IMR-90 (cell line): Measurements from ENCODE around the gene NDUFAF2. TPM values are rescaled to one million over a fixed set of nuclear protein-coding genes. Genes with fewer than 3 reads are reported as not detected.

Source experiments
- ATAC-seq: fragments of 200-7000 bp; cut with Tn5 transposase; 2 replicates; pipeline ENCODE4 v1.9.1; 2020; ENCODE audit warnings: low read depth, mild to moderate bottlenecking, moderate library complexity
- BruUV-seq: library from RNA; stranded (reverse); fragments of 400-500 nt; replicated peaks from 2 replicates; lab custom pipeline; 2021; lab: Mats Ljungman, UMichigan
- CTCF ChIA-PET: fragments of 300-600 bp; formaldehyde crosslinking; extraction: SDS; loops from one replicate; lab custom pipeline; 2021; ENCODE audit warnings: antibody characterized with exemption; lab: Yijun Ruan, JAX
- POLR2A ChIA-PET: fragments of 300-600 bp; sonication (Branson Sonifier 250); formaldehyde crosslinking; loops from one replicate; lab custom pipeline; 2022; ENCODE audit warnings: antibody characterized with exemption; ENCODE audit not compliant: unreplicated experiment; lab: Charles Lee
- DNase-seq: peaks from one replicate; pipeline ENCODE4 v3.0.0; 2013
- H2AFZ ChIP-seq: replicated peaks from 2 replicates; pipeline ENCODE3; 2013; ENCODE audit warnings: low read length, mild to moderate bottlenecking; ENCODE audit not compliant: poor library complexity
- H2AK5ac ChIP-seq: 2 replicates; pipeline ENCODE4 v1.6.1; 2013; ENCODE audit warnings: low read depth, low read length, inconsistent platforms
- H2AK9ac ChIP-seq: replicated peaks from 2 replicates; pipeline ENCODE3; 2013; ENCODE audit warnings: mild to moderate bottlenecking, low read depth, low read length, moderate library complexity; ENCODE audit not compliant: poor library complexity
- H2BK120ac ChIP-seq: 2 replicates; pipeline ENCODE4 v1.6.1; 2013; ENCODE audit warnings: low read depth, low read length, inconsistent platforms
- H2BK15ac ChIP-seq: 3 replicates; pipeline ENCODE4 v1.6.1; 2013; ENCODE audit warnings: low read depth, low read length, inconsistent platforms
- H2BK20ac ChIP-seq: 2 replicates; pipeline ENCODE4 v1.6.1; 2013; ENCODE audit warnings: low read depth, mild to moderate bottlenecking, inconsistent platforms, low read length, moderate library complexity
- H2BK5ac ChIP-seq: 2 replicates; pipeline ENCODE4 v1.6.1; 2013; ENCODE audit warnings: mild to moderate bottlenecking, low read depth, low read length, inconsistent platforms; ENCODE audit not compliant: poor library complexity, severe bottlenecking
- H3K14ac ChIP-seq: replicated peaks from 2 replicates; pipeline ENCODE4 v1.6.1; 2013; ENCODE audit warnings: low read depth, low read length, inconsistent platforms
- H3K18ac ChIP-seq: 2 replicates; pipeline ENCODE4 v1.6.1; 2013; ENCODE audit warnings: low read depth, low read length, control low read depth
- H3K23ac ChIP-seq: 2 replicates; pipeline ENCODE4 v1.6.1; 2013; ENCODE audit warnings: low read depth, low read length, inconsistent platforms
- H3K27ac ChIP-seq: 2 replicates; pipeline ENCODE4 v1.5.1; 2013; ENCODE audit warnings: mild to moderate bottlenecking, control low read depth, low read length; ENCODE audit not compliant: insufficient read depth
- H3K27me3 ChIP-seq: 2 replicates; pipeline ENCODE4 v1.6.1; 2013; ENCODE audit warnings: low read length; ENCODE audit not compliant: control insufficient read depth, insufficient read depth
- H3K36me3 ChIP-seq: 2 replicates; pipeline ENCODE4 v1.6.1; 2013; ENCODE audit warnings: low read length, mixed read lengths; ENCODE audit not compliant: control insufficient read depth, insufficient read depth
- H3K4ac ChIP-seq: 2 replicates; pipeline ENCODE4 v1.6.1; 2013; ENCODE audit warnings: low read depth, low read length, inconsistent platforms
- H3K4me1 ChIP-seq: 2 replicates; pipeline ENCODE4 v1.6.1; 2013; ENCODE audit warnings: low read length, mixed read lengths; ENCODE audit not compliant: control insufficient read depth, insufficient read depth
- H3K4me2 ChIP-seq: 2 replicates; pipeline ENCODE4 v1.6.1; 2013; ENCODE audit warnings: low read depth, mild to moderate bottlenecking, control low read depth, low read length, moderate library complexity
- H3K4me3 ChIP-seq: 2 replicates; pipeline ENCODE4 v1.5.1; 2013; ENCODE audit warnings: low read depth, mild to moderate bottlenecking, control low read depth, low read length, moderate library complexity; ENCODE audit not compliant: insufficient read depth
- H3K56ac ChIP-seq: 2 replicates; pipeline ENCODE4 v1.6.1; 2013; ENCODE audit warnings: low read length, inconsistent platforms; ENCODE audit not compliant: insufficient read depth; ENCODE audit errors: extremely low read depth
- H3K79me1 ChIP-seq, 2 experiments: 2 replicates each; pipeline ENCODE4 v1.6.1; 2013; ENCODE audit warnings: low read length in 2 of 2, inconsistent platforms in 1 of 2, low read depth in 1 of 2
- H3K9ac ChIP-seq: 2 replicates; pipeline ENCODE4 v1.6.1; 2013; ENCODE audit warnings: low read depth, low read length, control low read depth
- H3K9me1 ChIP-seq: 2 replicates; pipeline ENCODE4 v1.6.1; 2013; ENCODE audit warnings: low read length, inconsistent platforms; ENCODE audit not compliant: insufficient read depth
- H3K9me3 ChIP-seq: 2 replicates; pipeline ENCODE4 v1.6.1; 2013; ENCODE audit warnings: low read length; ENCODE audit not compliant: control insufficient read depth, insufficient read depth
- H4K20me1 ChIP-seq: 2 replicates; pipeline ENCODE4 v1.6.1; 2013; ENCODE audit warnings: low read length, inconsistent platforms; ENCODE audit not compliant: insufficient read depth
- H4K5ac ChIP-seq: 2 replicates; pipeline ENCODE4 v1.6.1; 2013; ENCODE audit warnings: mild to moderate bottlenecking, low read depth, low read length, control low read depth
- H4K8ac ChIP-seq, 2 experiments: 2 replicates each; pipeline ENCODE4 v1.6.1; 2013; ENCODE audit warnings: low read depth in 2 of 2, low read length in 2 of 2, control low read depth in 1 of 2, inconsistent platforms in 1 of 2
- H4K91ac ChIP-seq: 2 replicates; pipeline ENCODE4 v1.6.1; 2013; ENCODE audit warnings: low read depth, low read length, inconsistent platforms; ENCODE audit not compliant: insufficient read depth
- RAD21 ChIP-seq: IDR thresholded peaks from 2 replicates; pipeline ENCODE4 v1.6.1; 2012; ENCODE audit warnings: low read length, improper control_type of control experiment
- WGBS, 2 experiments: methylation state at CpG; one replicate each; pipeline versions ENCODE4 v1.1.5 to v1.1.7; 2013; ENCODE audit warnings: missing lambda C conversion rate in 2 of 2; ENCODE audit not compliant: insufficient read length in 1 of 2; ENCODE audit errors: extremely low coverage in 2 of 2; 5-methylcytosine and 5-hydroxymethylcytosine counted together
- dilution Hi-C: fragments of 300-500 bp; cut with HindIII; formaldehyde crosslinking; loops from one replicate; pipeline ENCODE4 v1.14.3; 2018; ENCODE audit warnings: low sequenced_read_pairs; ENCODE audit not compliant: unreplicated experiment
- in situ Hi-C: fragments of 300-500 bp; cut with MboI; formaldehyde crosslinking; loops from 3 replicates; pipeline ENCODE4 v1.14.3; 2019; ENCODE audit warnings: low sequenced_read_pairs, inconsistent platforms, mixed read lengths
- intact Hi-C: fragments of 100-400 bp; cut with micrococcal nuclease; formaldehyde crosslinking; loops from 2 replicates; pipeline ENCODE4 v1.10.0; 2022
- polyA plus RNA-seq, 3 experiments: library from polyadenylated mRNA; depleted of rRNA; stranded (reverse); fragments of >200 nt; gene quantifications; 2 replicates each; pipeline ENCODE4 v1.2.3, GENCODE V29; 2012; ENCODE audit warnings: low replicate concordance in 1 of 3
- total RNA-seq: library from RNA; depleted of rRNA; stranded (reverse); fragments of >200 nt; gene quantifications from 2 replicates; pipeline ENCODE4 v1.2.3, GENCODE V29; 2012
- TF ChIP-seq, protein P1 (sequence below): conservative IDR thresholded peaks from 2 replicates; pipeline ENCODE4 v1.5.1; 2012; ENCODE audit warnings: mild to moderate bottlenecking, low read depth, low read length, improper control_type of control experiment
- TF ChIP-seq, protein P2 (sequence below): fragments of 150-350 bp; IDR thresholded peaks from 2 replicates; pipeline ENCODE4 v1.6.1; 2016; ENCODE audit warnings: low read depth, mild to moderate bottlenecking, low read length, moderate library complexity, borderline replicate concordance

NDUFAF2 gene
- total and polyA plus RNA-seq, 2 of the 4 experiments (the other 2 are of a cell fraction): 11.8 to 24.7 TPM

DNA sequence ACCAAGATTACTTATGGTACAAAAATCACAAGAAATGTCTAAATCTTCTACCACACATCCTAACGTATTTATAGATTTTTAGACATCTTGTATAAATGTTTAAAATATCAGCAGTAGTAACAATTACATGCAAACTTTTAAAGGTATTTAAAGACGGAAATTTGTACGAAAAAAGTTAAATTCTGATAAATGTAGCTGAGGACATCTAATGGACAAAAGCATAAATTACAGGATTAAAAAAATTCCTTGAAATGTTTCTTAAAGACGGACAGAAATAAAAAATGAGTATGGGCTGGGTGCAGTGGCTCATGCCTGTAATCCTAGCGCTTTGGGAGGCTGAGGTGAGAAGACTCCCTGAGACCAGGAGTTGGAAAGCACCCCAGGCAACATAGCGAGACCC is 16.0 kb upstream of the NDUFAF2 start:
- Histone ChIP-seq H2BK15ac (no peak overlapping the region), H3K9ac (no peak overlapping the region), H2AK9ac (no peak overlapping the region), H3K4me3 (no peak overlapping the region), H3K9me1 (no peaks in the 10 kb centered on the region), H4K5ac (no peak overlapping the region), H4K8ac (no peak overlapping the region), H2BK5ac (no peak overlapping the region), H3K14ac (no peak overlapping the region), H4K91ac (no peak overlapping the region), H3K56ac (no peak overlapping the region), H3K9me3 (no peaks in the 10 kb centered on the region), H2BK120ac (no peak overlapping the region), H3K23ac (no peak overlapping the region), H3K4me1 (no peaks in the 10 kb centered on the region), H3K18ac (no peak overlapping the region), H3K79me1 (no peaks in the 10 kb centered on the region; a peak in 2 of 4 replicates), H3K27ac (no peak overlapping the region), H4K20me1 (no peaks in the 10 kb centered on the region), H3K4ac (no peak overlapping the region), H3K36me3 (peaks cover 2% of the 10 kb centered on the region; the same call in 1 of the 2 replicates), H3K27me3 (no peaks in the 10 kb centered on the region), H2AFZ (no peak overlapping the region), H2BK20ac (no peak overlapping the region), H3K4me2 (no peak overlapping the region), H2AK5ac (no peak overlapping the region)
- in situ Hi-C loops (no loop called here), dilution Hi-C loops (no loop called here), intact Hi-C loops (loop anchor here (1.0 kb wide), 1 partner anchor 251 kb away; no protein-coding TSS in a partner anchor)
- DNase-seq: peak; percentile 15
- no CpG with 5 or more reads among the region's 6 CpGs for WGBS, 2 experiments
- CTCF ChIA-PET: interaction anchor here (0.8 to 1.9 kb wide), 2 partner anchors 9 to 25 kb away, joined by 3 to 6 read pairs; no protein-coding TSS in a partner anchor
- no peak for ATAC-seq
- POLR2A ChIA-PET: no interaction called here
- TF ChIP-seq, protein P1, sequence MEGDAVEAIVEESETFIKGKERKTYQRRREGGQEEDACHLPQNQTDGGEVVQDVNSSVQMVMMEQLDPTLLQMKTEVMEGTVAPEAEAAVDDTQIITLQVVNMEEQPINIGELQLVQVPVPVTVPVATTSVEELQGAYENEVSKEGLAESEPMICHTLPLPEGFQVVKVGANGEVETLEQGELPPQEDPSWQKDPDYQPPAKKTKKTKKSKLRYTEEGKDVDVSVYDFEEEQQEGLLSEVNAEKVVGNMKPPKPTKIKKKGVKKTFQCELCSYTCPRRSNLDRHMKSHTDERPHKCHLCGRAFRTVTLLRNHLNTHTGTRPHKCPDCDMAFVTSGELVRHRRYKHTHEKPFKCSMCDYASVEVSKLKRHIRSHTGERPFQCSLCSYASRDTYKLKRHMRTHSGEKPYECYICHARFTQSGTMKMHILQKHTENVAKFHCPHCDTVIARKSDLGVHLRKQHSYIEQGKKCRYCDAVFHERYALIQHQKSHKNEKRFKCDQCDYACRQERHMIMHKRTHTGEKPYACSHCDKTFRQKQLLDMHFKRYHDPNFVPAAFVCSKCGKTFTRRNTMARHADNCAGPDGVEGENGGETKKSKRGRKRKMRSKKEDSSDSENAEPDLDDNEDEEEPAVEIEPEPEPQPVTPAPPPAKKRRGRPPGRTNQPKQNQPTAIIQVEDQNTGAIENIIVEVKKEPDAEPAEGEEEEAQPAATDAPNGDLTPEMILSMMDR: peak; percentile 41
- TF ChIP-seq, protein P2, sequence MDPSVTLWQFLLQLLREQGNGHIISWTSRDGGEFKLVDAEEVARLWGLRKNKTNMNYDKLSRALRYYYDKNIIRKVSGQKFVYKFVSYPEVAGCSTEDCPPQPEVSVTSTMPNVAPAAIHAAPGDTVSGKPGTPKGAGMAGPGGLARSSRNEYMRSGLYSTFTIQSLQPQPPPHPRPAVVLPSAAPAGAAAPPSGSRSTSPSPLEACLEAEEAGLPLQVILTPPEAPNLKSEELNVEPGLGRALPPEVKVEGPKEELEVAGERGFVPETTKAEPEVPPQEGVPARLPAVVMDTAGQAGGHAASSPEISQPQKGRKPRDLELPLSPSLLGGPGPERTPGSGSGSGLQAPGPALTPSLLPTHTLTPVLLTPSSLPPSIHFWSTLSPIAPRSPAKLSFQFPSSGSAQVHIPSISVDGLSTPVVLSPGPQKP: no peak
- peak; percentile 40 for TF ChIP-seq RAD21
- BruUV-seq: no TSS peak
